Endothelial cell of umbilical vein (primary cell): ENCODE measurements around the gene TNPO2. TPM values are rescaled to one million over a fixed set of nuclear protein-coding genes. Genes with fewer than 3 reads are reported as not detected.
"Not testable (repeated sequence)": the region's sequence is repeated elsewhere in the genome, so short reads cannot be mapped to it uniquely, and the experiment has no call there.

Source experiments
- BruUV-seq: library from RNA; stranded (reverse); fragments of 400-500 nt; replicated peaks from 2 replicates; lab custom pipeline; 2021; lab: Mats Ljungman, UMichigan
- CTCF ChIA-PET: fragments of 300-600, 350-600 bp; sonication (Branson Sonifier 250); formaldehyde crosslinking; loops from one replicate; lab custom pipeline; 2021; ENCODE audit warnings: antibody characterized with exemption, inconsistent platforms; lab: Charles Lee
- POLR2A ChIA-PET: fragments of 300-600, 350-600 bp; sonication (Branson Sonifier 250); formaldehyde crosslinking; loops from one replicate; lab custom pipeline; 2021; ENCODE audit warnings: antibody characterized with exemption, inconsistent platforms; lab: Charles Lee
- DNase-seq: peaks from one replicate; pipeline ENCODE4 v3.0.0-alpha.2; 2011; ENCODE audit warnings: low read depth, low spot score
- FAIRE-seq: peaks from 2 replicates; lab custom pipeline; 2011; peaks lifted over from hg19 to GRCh38; lab: Jason Lieb, UNC
- H2AFZ ChIP-seq: 2 replicates; pipeline ENCODE4 v1.6.0; 2012; ENCODE audit warnings: low read depth, low read length, control low read depth, inconsistent platforms
- H3K27ac ChIP-seq: 2 replicates; pipeline ENCODE4 v1.5.1; 2011; ENCODE audit warnings: low read depth, mild to moderate bottlenecking, control low read depth, low read length, moderate library complexity; ENCODE audit not compliant: insufficient read depth
- H3K27me3 ChIP-seq, 2 experiments: 2 replicates each; pipeline versions ENCODE4 v1.6.0 to v1.6.1; 2011; ENCODE audit warnings: low read length in 2 of 2, mixed read lengths in 1 of 2; ENCODE audit not compliant: control insufficient read depth in 2 of 2, insufficient read depth in 2 of 2
- H3K36me3 ChIP-seq, 2 experiments: 2 replicates in 1 of 2; 3 replicates in 1 of 2; pipeline ENCODE4 v1.5.1; 2011; ENCODE audit warnings: low read length in 2 of 2, mild to moderate bottlenecking in 1 of 2, moderate library complexity in 1 of 2; ENCODE audit not compliant: control insufficient read depth in 2 of 2, insufficient read depth in 2 of 2; ENCODE audit errors: extremely low read depth in 1 of 2
- H3K4me1 ChIP-seq: 3 replicates; pipeline ENCODE4 v1.5.1; 2011; ENCODE audit warnings: mild to moderate bottlenecking, low read length; ENCODE audit not compliant: control insufficient read depth, insufficient read depth; ENCODE audit errors: extremely low read depth
- H3K4me2 ChIP-seq: 2 replicates; pipeline ENCODE4 v1.6.1; 2011; ENCODE audit warnings: low read length, control low read depth, mixed read lengths; ENCODE audit not compliant: insufficient read depth
- H3K4me3 ChIP-seq, 3 experiments: fragments of 200-600 bp in 1 of 3; sonication (generic), shearing (Covaris generic) in 1 of 3; replicated peaks in 1 of 3; 2 replicates each; pipeline ENCODE4 v1.5.1; 2011 to 2016; ENCODE audit warnings: control low read depth in 3 of 3, low read length in 3 of 3, mild to moderate bottlenecking in 2 of 3, inconsistent platforms in 1 of 3, low read depth in 1 of 3, moderate library complexity in 1 of 3; ENCODE audit not compliant: insufficient read depth in 1 of 3
- H3K79me2 ChIP-seq: 2 replicates; pipeline ENCODE4 v1.6.0; 2012; ENCODE audit warnings: low read length, inconsistent platforms; ENCODE audit not compliant: control insufficient read depth, insufficient read depth
- H3K9ac ChIP-seq: replicated peaks from 2 replicates; pipeline ENCODE3; 2011; ENCODE audit warnings: low read length, control low read depth; ENCODE audit not compliant: insufficient read depth; ENCODE audit errors: extremely low read depth
- H3K9me1 ChIP-seq: replicated peaks from 3 replicates; pipeline ENCODE4 v1.6.0; 2011; ENCODE audit warnings: mild to moderate bottlenecking, low read length; ENCODE audit not compliant: control insufficient read depth, insufficient read depth; ENCODE audit errors: extremely low read depth
- H3K9me3 ChIP-seq: replicated peaks from 2 replicates; pipeline ENCODE4 v1.5.1; 2012; ENCODE audit warnings: low read length, inconsistent platforms; ENCODE audit not compliant: control insufficient read depth, insufficient read depth
- H4K20me1 ChIP-seq: replicated peaks from 2 replicates; pipeline ENCODE3; 2011; ENCODE audit warnings: mild to moderate bottlenecking, low read length; ENCODE audit not compliant: control insufficient read depth, insufficient read depth; ENCODE audit errors: extremely low read depth
- JUN ChIP-seq: IDR thresholded peaks from 2 replicates; pipeline ENCODE4 v1.6.1; 2011; ENCODE audit warnings: borderline replicate concordance, low read depth; ENCODE audit not compliant: insufficient read length, insufficient read depth
- MYC ChIP-seq: IDR thresholded peaks from one replicate; pipeline ENCODE4 v1.6.1; 2011; ENCODE audit warnings: mild to moderate bottlenecking, low read depth, low read length
- POLR2A ChIP-seq: IDR thresholded peaks from 2 replicates; pipeline ENCODE4 v1.6.1; 2012; ENCODE audit warnings: low read depth, mild to moderate bottlenecking, control low read depth, low read length
- POLR2AphosphoS5 ChIP-seq: IDR thresholded peaks from 2 replicates; pipeline ENCODE4 v1.6.1; 2012; ENCODE audit warnings: low read depth, mild to moderate bottlenecking, control low read depth, low read length, moderate library complexity; ENCODE audit not compliant: insufficient read depth
- dilution Hi-C: fragments of 300-500 bp; cut with MboI; formaldehyde crosslinking; loops from one replicate; pipeline ENCODE4 v1.15.0; 2019; ENCODE audit warnings: low sequenced_read_pairs; ENCODE audit not compliant: extremely low pct_ligation_motif_present
- intact Hi-C: fragments of 100-400 bp; cut with micrococcal nuclease; formaldehyde crosslinking; loops from one replicate; pipeline ENCODE4 v1.10.0; 2022
- polyA plus RNA-seq, 4 experiments: library from polyadenylated mRNA; depleted of rRNA in 3 of 4; stranded (reverse) in 3 of 4; unstranded in 1 of 4; fragments of >200 nt; gene quantifications; 2 replicates each; pipeline versions ENCODE4 v1.2.1 to v1.2.3, GENCODE V29; 2011 to 2012; ENCODE audit warnings: missing spikeins in 1 of 4
- total RNA-seq: library from RNA; stranded (reverse); gene quantifications from 2 replicates; pipeline ENCODE4 v1.2.3, GENCODE V29; 2021
- TF ChIP-seq, protein P1 (sequence below): IDR thresholded peaks from 2 replicates; pipeline ENCODE4 v1.6.1; 2011; ENCODE audit not compliant: insufficient read depth, insufficient read length

Gene TNPO2
- total and polyA plus RNA-seq, 2 donors (not counting 3 experiments of a cell fraction or from before 2014, with no cell fraction given): 94.5 to 98.8 TPM

DNA sequence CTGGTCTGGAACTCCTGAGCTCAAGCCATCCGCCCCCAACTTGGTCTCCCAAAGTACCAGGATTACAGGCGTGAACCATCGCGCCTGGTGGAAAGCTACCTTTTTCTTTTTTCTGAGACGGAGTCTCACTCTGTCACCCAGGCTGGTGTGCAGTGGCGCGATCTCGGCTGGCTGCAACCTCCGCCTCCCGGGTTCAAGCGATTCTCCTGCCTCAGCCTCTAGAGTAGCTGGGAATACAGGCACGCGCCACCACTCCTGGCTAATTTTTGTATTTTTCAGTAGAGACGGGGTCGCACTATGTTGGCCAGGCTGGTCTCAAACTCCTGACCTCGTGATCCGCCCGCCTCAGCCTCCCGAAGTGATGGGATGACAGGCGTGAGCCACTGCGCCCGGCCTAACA lies 26.3 kb downstream of the TNPO2 start:
- CTCF ChIA-PET: interaction anchor here (0.9 kb wide), 1 partner anchor 69 kb away, joined by 4 read pairs; no protein-coding TSS in a partner anchor

DNA sequence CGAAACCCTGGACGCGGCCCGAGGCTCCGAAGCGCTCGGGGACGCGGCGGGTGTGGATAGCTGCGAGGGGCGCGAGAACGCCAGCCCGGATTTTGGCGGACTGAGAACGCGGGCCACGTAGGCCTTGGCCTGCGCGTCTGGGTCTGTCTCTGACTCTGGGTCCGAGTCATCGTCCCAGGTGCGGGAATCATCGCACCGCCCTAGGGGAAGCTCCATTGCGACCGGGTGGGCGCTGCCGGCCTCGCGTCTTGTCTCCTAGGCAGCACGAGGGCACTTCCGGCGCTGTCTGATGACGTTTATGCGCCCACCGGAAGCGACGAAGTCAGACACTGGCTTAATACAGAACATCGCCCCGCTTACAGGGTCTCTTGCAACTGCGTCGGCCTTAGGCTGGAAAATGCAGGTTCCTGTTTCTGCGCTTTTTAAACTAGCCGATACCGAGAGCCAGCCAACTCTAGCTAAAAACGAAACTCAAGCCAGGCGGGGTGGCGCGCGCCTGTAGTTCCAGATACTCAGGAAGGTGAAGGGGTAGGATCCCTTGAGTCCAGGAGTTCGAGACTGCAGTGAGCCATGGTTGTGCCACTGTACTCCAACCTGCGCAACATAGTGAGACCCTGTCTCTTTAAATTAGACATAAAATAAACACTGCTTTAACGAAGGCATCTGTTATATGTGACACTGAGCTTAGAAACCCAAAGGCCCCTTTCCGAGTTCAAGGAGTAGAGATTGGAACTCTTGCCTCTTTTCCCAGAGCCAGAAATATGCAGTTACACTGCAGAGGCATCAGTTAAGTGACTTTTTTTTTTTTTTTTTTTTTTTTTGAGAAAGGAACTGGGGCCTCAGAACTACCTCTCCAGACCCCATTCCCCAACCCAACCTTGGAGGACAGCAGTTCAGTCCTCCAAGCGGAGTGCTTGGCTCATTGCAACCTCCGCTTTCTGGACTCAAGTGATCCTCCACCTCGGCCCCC lies 27.1 kb downstream of the TNPO2 start, which contains the start of gene FBXW9:
FBXW9 (minus strand) TSS at position 266 of the 970 bp plus-strand sequence; CDS start at position 216, 50 bp downstream.
- H3K27me3 ChIP-seq: no peaks in the 10 kb centered on the region
- H3K9me1 ChIP-seq: no peaks in the 10 kb centered on the region
- peaks cover 15% of the 10 kb centered on the region for H3K4me1 ChIP-seq
- H3K4me3 ChIP-seq: peak within 1 kb of the TSS; percentile 8 to 56 (median 31)
- no peak for TF ChIP-seq JUN
- TF ChIP-seq, protein P1, sequence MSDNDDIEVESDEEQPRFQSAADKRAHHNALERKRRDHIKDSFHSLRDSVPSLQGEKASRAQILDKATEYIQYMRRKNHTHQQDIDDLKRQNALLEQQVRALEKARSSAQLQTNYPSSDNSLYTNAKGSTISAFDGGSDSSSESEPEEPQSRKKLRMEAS: peak; percentile 86
- TF ChIP-seq POLR2A: peak; percentile 88
- TF ChIP-seq POLR2AphosphoS5: peak; percentile 96
- peak; percentile 41 for TF ChIP-seq MYC
- ChIA-PET POLR2A (no interaction called here), CTCF (interaction anchor here (0.9 kb wide), 1 partner anchor 70 kb away, joined by 4 read pairs; no protein-coding TSS in a partner anchor)
- no peaks in the 10 kb centered on the region for H3K79me2 ChIP-seq
- H3K27ac ChIP-seq: peak within 1 kb of the TSS; percentile 34
- peak; percentile 94 for FAIRE-seq
- H3K9me3 ChIP-seq: no peaks in the 10 kb centered on the region
- TSS peak; percentile 97 for BruUV-seq
- DNase-seq: peak; percentile 96
- H3K4me2 ChIP-seq: peak within 1 kb of the TSS; percentile 64
- intact Hi-C loops: loop anchor here (1.0 kb wide), 2 partner anchors 26 to 41 kb away; partner anchors contain the start of gene GET3
- H3K36me3 ChIP-seq: peaks cover 3 to 19% of the 10 kb centered on the region in 2 experiments
- peak within 1 kb of the TSS; percentile 47 for H3K9ac ChIP-seq
- no peaks in the 10 kb centered on the region for H4K20me1 ChIP-seq
- H2AFZ ChIP-seq: peak within 1 kb of the TSS; percentile 58
- dilution Hi-C loops: no loop called here

More for the DNA sequence above, 26.3 kb downstream of the TNPO2 start:
- H3K36me3 ChIP-seq: peaks cover 3 to 26% of the 10 kb centered on the region in 2 experiments
- H3K4me3 ChIP-seq, H3K4me2 ChIP-seq, intact Hi-C loops, H3K9ac ChIP-seq, H3K79me2 ChIP-seq, H3K27ac ChIP-seq, H4K20me1 ChIP-seq, POLR2A ChIA-PET, H3K9me3 ChIP-seq, DNase-seq, H3K9me1 ChIP-seq, BruUV-seq, H3K27me3 ChIP-seq, H2AFZ ChIP-seq, dilution Hi-C loops: not testable (repeated sequence)
- FAIRE-seq: peak; percentile 70
- peaks cover 15% of the 10 kb centered on the region for H3K4me1 ChIP-seq
